HepG2 (cell line): ENCODE results near the gene RXFP1. TPM values are rescaled to one million over a fixed set of nuclear protein-coding genes. Genes with fewer than 3 reads are reported as not detected.
A peak's percentile ranks its signal among the peaks of the same experiment; 100 is the strongest.

Source experiments
- ATAC-seq: fragments of 200-7000 bp; cut with Tn5 transposase; 3 replicates; pipeline ENCODE4 v1.9.1; 2020; ENCODE audit warnings: mild to moderate bottlenecking, moderate library complexity
- BruUV-seq: library from RNA; stranded (reverse); fragments of 400-500 nt; replicated peaks from 2 replicates; lab custom pipeline; 2021; lab: Mats Ljungman, UMichigan
- CTCF ChIA-PET: fragments of 300-600 bp; formaldehyde crosslinking; extraction: SDS; loops from one replicate; lab custom pipeline; 2021; ENCODE audit warnings: low total read pairs, inconsistent platforms, low intra/inter-chr PET ratio; lab: Yijun Ruan, JAX
- POLR2A ChIA-PET: fragments of 350-600 bp; sonication (Branson Sonifier 250); formaldehyde crosslinking; loops from one replicate; lab custom pipeline; 2020; ENCODE audit warnings: antibody characterized with exemption, inconsistent platforms; lab: Yijun Ruan, JAX
- DNase-seq: peaks from one replicate; pipeline ENCODE4 v3.0.0-alpha.2; 2015; ENCODE audit warnings: low spot score
- FAIRE-seq: peaks from 3 replicates; lab custom pipeline; 2011; peaks lifted over from hg19 to GRCh38; lab: Jason Lieb, UNC
- H2AFZ ChIP-seq: one replicate; pipeline ENCODE4 v1.6.1; 2011; ENCODE audit warnings: low read length, inconsistent platforms
- H3K27ac ChIP-seq: fragments of 300-600 bp; 3 replicates; pipeline ENCODE4 v1.8.0; 2011; ENCODE audit warnings: mixed run types, mild to moderate bottlenecking, mixed read lengths, low read length, inconsistent platforms; ENCODE audit not compliant: insufficient read depth; ENCODE audit errors: extremely low read length
- H3K27me3 ChIP-seq, 2 experiments: fragments of 200-600 bp in 1 of 2; 2 replicates in 1 of 2; 3 replicates in 1 of 2; pipeline versions ENCODE4 v1.6.0 to v1.8.0; 2011; ENCODE audit warnings: low read length in 2 of 2, mild to moderate bottlenecking in 2 of 2, moderate library complexity in 2 of 2, inconsistent platforms in 1 of 2; ENCODE audit not compliant: insufficient read depth in 2 of 2, control insufficient read depth in 1 of 2
- H3K36me3 ChIP-seq, 2 experiments: fragments of 200-600 bp in 1 of 2; replicated peaks in 1 of 2; 2 replicates in 1 of 2; 3 replicates in 1 of 2; pipeline versions ENCODE4 v1.5.1 to v1.8.0; 2011; ENCODE audit warnings: low read length in 2 of 2, inconsistent platforms in 1 of 2; ENCODE audit not compliant: insufficient read depth in 2 of 2, control insufficient read depth in 1 of 2
- H3K4me1 ChIP-seq: 2 replicates; pipeline ENCODE4 v1.5.1; 2012; ENCODE audit warnings: low read length, inconsistent platforms; ENCODE audit not compliant: insufficient read depth
- H3K4me2 ChIP-seq: 2 replicates; pipeline ENCODE4 v1.6.0; 2011; ENCODE audit warnings: low read depth, low read length, inconsistent platforms
- H3K4me3 ChIP-seq, 3 experiments: fragments of 200-600 bp in 1 of 3; sonication (generic), shearing (Covaris generic) in 1 of 3; replicated peaks in 1 of 3; 2 replicates each; pipeline ENCODE4 v1.5.1; 2011 to 2016; ENCODE audit warnings: low read length in 3 of 3, inconsistent platforms in 2 of 3, low read depth in 2 of 3, mild to moderate bottlenecking in 2 of 3, control low read depth in 1 of 3, mixed read lengths in 1 of 3; ENCODE audit not compliant: insufficient read depth in 1 of 3
- H3K79me2 ChIP-seq: one replicate; pipeline ENCODE4 v1.6.1; 2011; ENCODE audit warnings: low read length, inconsistent platforms; ENCODE audit not compliant: insufficient read depth
- H3K9ac ChIP-seq: 2 replicates; pipeline ENCODE4 v1.6.0; 2011; ENCODE audit warnings: mild to moderate bottlenecking, low read depth, low read length, inconsistent platforms; ENCODE audit not compliant: insufficient read depth
- H3K9me3 ChIP-seq: 2 replicates; pipeline ENCODE4 v1.5.1; 2012; ENCODE audit warnings: mild to moderate bottlenecking, low read length
- H4K20me1 ChIP-seq: 2 replicates; pipeline ENCODE4 v1.6.0; 2011; ENCODE audit warnings: inconsistent platforms, mild to moderate bottlenecking, low read length, moderate library complexity; ENCODE audit not compliant: insufficient read depth
- CCAR2 ChIP-seq: fragments of 200-400 bp; formaldehyde crosslinking; optimal IDR thresholded peaks from 2 replicates; pipeline ENCODE3; 2018; ENCODE audit warnings: low read depth, mild to moderate bottlenecking, low read length, moderate library complexity
- HOXD1 ChIP-seq: sonication (generic); formaldehyde crosslinking; IDR thresholded peaks from 2 replicates; pipeline ENCODE4 v1.5.0; 2020; ENCODE audit warnings: missing genetic modification reagents
- KLF9 ChIP-seq: IDR thresholded peaks from 2 replicates; pipeline ENCODE4 v1.6.1; 2016; ENCODE audit warnings: low read depth
- MBD4 ChIP-seq: IDR thresholded peaks from 2 replicates; pipeline ENCODE4 v1.6.1; 2012; ENCODE audit warnings: low read length, inconsistent platforms, borderline replicate concordance
- MXI1 ChIP-seq: IDR thresholded peaks from 3 replicates; pipeline ENCODE4 v1.6.1; 2012; ENCODE audit warnings: low read depth, low read length, inconsistent platforms, borderline replicate concordance
- RBFOX2 ChIP-seq: fragments of 200-400 bp; formaldehyde crosslinking; IDR thresholded peaks from 2 replicates; pipeline ENCODE4 v1.6.1; 2017; ENCODE audit warnings: low read depth, mild to moderate bottlenecking, low read length
- SALL1 ChIP-seq: sonication (generic); formaldehyde crosslinking; IDR thresholded peaks from 2 replicates; pipeline ENCODE4 v1.8.0; 2022; ENCODE audit warnings: mild to moderate bottlenecking, missing genetic modification reagents
- TBX2 ChIP-seq: sonication (generic); formaldehyde crosslinking; IDR thresholded peaks from 2 replicates; pipeline ENCODE4 v1.5.0; 2020; ENCODE audit warnings: missing genetic modification reagents, mild to moderate bottlenecking, borderline replicate concordance
- ZFP36L2 ChIP-seq: sonication (generic); formaldehyde crosslinking; IDR thresholded peaks from 2 replicates; pipeline ENCODE4 v1.4.0; 2020; ENCODE audit warnings: missing genetic modification reagents
- ZNF720 ChIP-seq: sonication (generic); formaldehyde crosslinking; IDR thresholded peaks from 2 replicates; pipeline ENCODE4 v1.4.0; 2020; ENCODE audit warnings: missing genetic modification reagents
- ZNF75D ChIP-seq: sonication (generic); formaldehyde crosslinking; IDR thresholded peaks from 2 replicates; pipeline ENCODE4 v1.8.1; 2023; ENCODE audit warnings: missing genetic modification reagents, mild to moderate bottlenecking, borderline replicate concordance
- ZSCAN30 ChIP-seq: sonication (generic); formaldehyde crosslinking; IDR thresholded peaks from 2 replicates; pipeline ENCODE4 v1.5.0; 2020; ENCODE audit warnings: mild to moderate bottlenecking, missing genetic modification reagents
- WGBS: methylation state at CpG from one replicate; pipeline ENCODE4 v1.1.6; 2017; ENCODE audit warnings: low lambda C conversion rate; 5-methylcytosine and 5-hydroxymethylcytosine counted together
- in situ Hi-C: cut with HindIII; loops from 2 replicates; pipeline ENCODE4 v1.10.0; 2017; ENCODE audit warnings: low pct_unique_long_range_greater_than_20kb; ENCODE audit not compliant: extremely low pct_ligation_motif_present
- intact Hi-C: fragments of 100-400 bp; cut with micrococcal nuclease; formaldehyde crosslinking; loops from one replicate; pipeline ENCODE4 v1.10.0; 2022; ENCODE audit not compliant: unreplicated experiment
- polyA plus RNA-seq, 8 experiments: library from polyadenylated mRNA; depleted of rRNA in 3 of 8; stranded (reverse) in 7 of 8; unstranded in 1 of 8; fragments of >200 nt; fragmentation: Illumina TruSeq in 4 of 8; extraction: Trizol in 4 of 8; gene quantifications; 2 replicates each; pipeline versions ENCODE4 v1.2.1 to v1.2.3, GENCODE V29; 2011 to 2016; ENCODE audit warnings: low read depth in 4 of 8, missing spikeins in 1 of 8, mixed read lengths in 1 of 8; ENCODE audit not compliant: insufficient read depth in 1 of 8
- total RNA-seq, 5 experiments: library from RNA; depleted of rRNA; stranded (reverse); fragments of >200 nt; fragmentation: Illumina TruSeq; extraction: Trizol; gene quantifications; 2 replicates each; pipeline ENCODE4 v1.2.3, GENCODE V29; 2016; ENCODE audit warnings: low read depth in 1 of 5
- TF ChIP-seq, protein P1 (sequence below): sonication (generic); formaldehyde crosslinking; IDR thresholded peaks from 2 replicates; pipeline ENCODE4 v1.4.0; 2020; ENCODE audit warnings: mild to moderate bottlenecking, low read depth, missing genetic modification reagents
- TF ChIP-seq, protein P2 (sequence below): sonication (generic); formaldehyde crosslinking; IDR thresholded peaks from 2 replicates; pipeline ENCODE4 v1.8.0; 2022; ENCODE audit warnings: missing genetic modification reagents, mild to moderate bottlenecking, borderline replicate concordance

The RXFP1 gene
- total and polyA plus RNA-seq, 2 of the 13 experiments (the other 11 are each of a cell fraction or from before 2014, with no cell fraction given) = not detected

DNA sequence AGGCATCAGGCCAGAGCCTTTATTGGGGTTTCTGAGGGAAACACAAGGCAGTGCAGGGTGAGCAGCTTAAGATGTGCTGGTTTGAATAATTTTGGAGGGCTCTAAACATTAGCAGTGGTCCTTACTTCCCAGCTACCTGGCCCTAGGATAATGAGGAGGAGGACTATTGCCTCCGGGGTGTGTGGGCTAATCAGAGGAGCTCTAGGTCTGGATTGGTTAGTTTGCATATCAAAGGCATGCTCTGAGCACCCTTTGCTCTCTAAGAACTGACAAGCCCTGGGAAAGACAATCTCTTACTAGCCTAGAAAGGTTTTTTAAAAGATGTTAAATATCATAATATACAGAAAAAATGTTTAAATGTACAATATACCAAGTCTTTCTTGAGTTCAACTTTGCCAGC, 58.4 kb downstream of the RXFP1 start:
- TF ChIP-seq ZSCAN30 (CRISPR knock-in tag) (no peak), TBX2 (no peak), MXI1 (no peak), ZFP36L2 (no peak), MBD4 (no peak), KLF9 (CRISPR knock-in tag) (no peak), ZNF75D (CRISPR knock-in tag) (no peak), CCAR2 (no peak)
- TF ChIP-seq, protein P1, sequence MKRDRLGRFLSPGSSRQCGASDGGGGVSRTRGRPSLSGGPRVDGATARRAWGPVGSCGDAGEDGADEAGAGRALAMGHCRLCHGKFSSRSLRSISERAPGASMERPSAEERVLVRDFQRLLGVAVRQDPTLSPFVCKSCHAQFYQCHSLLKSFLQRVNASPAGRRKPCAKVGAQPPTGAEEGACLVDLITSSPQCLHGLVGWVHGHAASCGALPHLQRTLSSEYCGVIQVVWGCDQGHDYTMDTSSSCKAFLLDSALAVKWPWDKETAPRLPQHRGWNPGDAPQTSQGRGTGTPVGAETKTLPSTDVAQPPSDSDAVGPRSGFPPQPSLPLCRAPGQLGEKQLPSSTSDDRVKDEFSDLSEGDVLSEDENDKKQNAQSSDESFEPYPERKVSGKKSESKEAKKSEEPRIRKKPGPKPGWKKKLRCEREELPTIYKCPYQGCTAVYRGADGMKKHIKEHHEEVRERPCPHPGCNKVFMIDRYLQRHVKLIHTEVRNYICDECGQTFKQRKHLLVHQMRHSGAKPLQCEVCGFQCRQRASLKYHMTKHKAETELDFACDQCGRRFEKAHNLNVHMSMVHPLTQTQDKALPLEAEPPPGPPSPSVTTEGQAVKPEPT (CRISPR knock-in tag) = no peak
- in situ Hi-C loops = no loop called here
- no TSS peak for BruUV-seq
- 33% methylated on average over 1 of the region's 1 CpG for WGBS
- H3K4me1 ChIP-seq = no peaks in the 10 kb centered on the region
- no peak overlapping the region for H2AFZ ChIP-seq
- no peaks in the 10 kb centered on the region for H3K27me3 ChIP-seq
- DNase-seq = no peak
- no peaks in the 10 kb centered on the region for H3K9me3 ChIP-seq
- no peaks in the 10 kb centered on the region for H3K36me3 ChIP-seq
- H3K4me2 ChIP-seq = no peak overlapping the region
- ChIA-PET CTCF (no interaction called here), POLR2A (no interaction called here)
- intact Hi-C loops = no loop called here
- no peak for FAIRE-seq
- H4K20me1 ChIP-seq = no peaks in the 10 kb centered on the region
- H3K79me2 ChIP-seq = no peaks in the 10 kb centered on the region
- no peak overlapping the region for H3K4me3 ChIP-seq
- no peak overlapping the region for H3K27ac ChIP-seq
- no peak overlapping the region for H3K9ac ChIP-seq
- peak; percentile 41; the same call in 2 of the 3 replicates for ATAC-seq

DNA sequence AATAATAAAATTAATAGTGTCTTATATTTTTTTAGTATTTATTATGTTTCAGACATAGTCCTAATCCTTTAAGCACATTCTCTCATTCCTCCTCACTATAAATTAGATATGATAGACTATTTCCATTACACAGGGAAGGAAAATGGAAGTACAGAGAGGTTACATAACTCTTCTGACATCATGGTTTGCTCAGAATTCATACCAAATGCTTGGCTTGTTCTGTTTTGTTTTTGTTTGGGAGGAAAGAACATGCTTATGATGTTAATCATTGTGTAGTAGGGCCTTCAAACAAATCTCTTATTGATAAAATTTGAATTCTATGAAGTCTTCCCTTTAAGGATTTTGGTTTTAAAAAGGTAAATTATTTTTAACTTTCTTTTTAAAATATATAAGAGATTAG, 59.5 kb downstream of the RXFP1 start:
- Histone ChIP-seq H3K9ac (no peak overlapping the region), H4K20me1 (no peaks in the 10 kb centered on the region), H3K4me1 (no peaks in the 10 kb centered on the region), H3K27ac (no peak overlapping the region), H3K79me2 (no peaks in the 10 kb centered on the region), H3K27me3 (no peaks in the 10 kb centered on the region), H3K9me3 (no peaks in the 10 kb centered on the region), H2AFZ (no peak overlapping the region), H3K4me3 (no peak overlapping the region), H3K4me2 (no peak overlapping the region), H3K36me3 (no peaks in the 10 kb centered on the region)
- TF ChIP-seq SALL1 = no peak
- TF ChIP-seq, protein P2, sequence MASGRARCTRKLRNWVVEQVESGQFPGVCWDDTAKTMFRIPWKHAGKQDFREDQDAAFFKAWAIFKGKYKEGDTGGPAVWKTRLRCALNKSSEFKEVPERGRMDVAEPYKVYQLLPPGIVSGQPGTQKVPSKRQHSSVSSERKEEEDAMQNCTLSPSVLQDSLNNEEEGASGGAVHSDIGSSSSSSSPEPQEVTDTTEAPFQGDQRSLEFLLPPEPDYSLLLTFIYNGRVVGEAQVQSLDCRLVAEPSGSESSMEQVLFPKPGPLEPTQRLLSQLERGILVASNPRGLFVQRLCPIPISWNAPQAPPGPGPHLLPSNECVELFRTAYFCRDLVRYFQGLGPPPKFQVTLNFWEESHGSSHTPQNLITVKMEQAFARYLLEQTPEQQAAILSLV (CRISPR knock-in tag) = no peak
- no peak for TF ChIP-seq ZNF720 (CRISPR knock-in tag)
- TF ChIP-seq HOXD1 (CRISPR knock-in tag) = no peak
- TF ChIP-seq RBFOX2 = no peak
- in situ Hi-C loops (no loop called here), intact Hi-C loops (no loop called here)
- CTCF ChIA-PET = no interaction called here
- DNase-seq (no peak), ATAC-seq (no peak), FAIRE-seq (no peak)
- BruUV-seq = no TSS peak
- POLR2A ChIA-PET = no interaction called here
